Measurements from ENCODE around the gene APLP1. TPM values are rescaled to one million over a fixed set of nuclear protein-coding genes. Genes with fewer than 3 reads are reported as not detected.

Gene APLP1
- total and polyA plus RNA-seq, 2 of the 4 experiments (the other 2 are of a cell fraction) = 4.7 to 41.0 TPM

- no peak overlapping the region for H3K56ac ChIP-seq (ENCODE audit: extremely low read depth, insufficient read depth, low read length)
- no peak overlapping the region for H3K23ac ChIP-seq (ENCODE audit: low read depth, low read length)
- no peak overlapping the region for H3K4me2 ChIP-seq (ENCODE audit: low read depth, low read length)
- H3K4me1 ChIP-seq (ENCODE audit: control insufficient read depth, insufficient read depth, low read length) = no peaks in the 10 kb centered on the region
- ChIA-PET POLR2A (ENCODE audit: unreplicated experiment) (no interaction called here), CTCF (interaction anchor here (0.6 kb wide), 1 partner anchor 156 kb away, joined by 4 read pairs; no protein-coding TSS in a partner anchor)
- H2AK9ac ChIP-seq (replicated peaks; ENCODE audit: low read depth, low read length, poor library complexity) = no peak overlapping the region
- no peaks in the 10 kb centered on the region; the same call in 1 of the 2 replicates for H4K20me1 ChIP-seq (ENCODE audit: insufficient read depth, low read length)
- H4K91ac ChIP-seq (ENCODE audit: insufficient read depth, low read depth, low read length) = no peak overlapping the region
- H3K9me1 ChIP-seq (ENCODE audit: insufficient read depth, low read length) = no peaks in the 10 kb centered on the region
- 100% methylated on average over 2 of the region's 5 CpGs; no CpG with 5 or more reads in 1 of the 2 experiments for WGBS, 2 experiments (ENCODE audit: extremely low coverage in 2 of 2, insufficient read length in 1 of 2)
- no peak overlapping the region for H4K8ac ChIP-seq (ENCODE audit: low read depth in 2 of 2, low read length in 2 of 2)
- no TSS peak for BruUV-seq (replicated peaks)
- H3K4ac ChIP-seq (ENCODE audit: low read depth, low read length) = no peak overlapping the region
- H3K27ac ChIP-seq (ENCODE audit: insufficient read depth, low read length) = no peak overlapping the region
- no peak for TF ChIP-seq USF2 (IDR thresholded peaks at IDR 0.05; ENCODE audit: low read depth, low read length)
- TF ChIP-seq FOS (IDR thresholded peaks at IDR 0.05; ENCODE audit: low read depth, low read length) = no peak
- H3K18ac ChIP-seq (ENCODE audit: low read depth, low read length) = no peak overlapping the region
- H3K9me3 ChIP-seq (ENCODE audit: control insufficient read depth, insufficient read depth, low read length) = no peaks in the 10 kb centered on the region
- no peaks in the 10 kb centered on the region for H3K27me3 ChIP-seq (ENCODE audit: control insufficient read depth, insufficient read depth, low read length)
- no peak overlapping the region for H2BK20ac ChIP-seq (ENCODE audit: low read depth, low read length)
- no peak overlapping the region for H3K9ac ChIP-seq (ENCODE audit: low read depth, low read length)
- H2BK15ac ChIP-seq (ENCODE audit: low read depth, low read length) = no peak overlapping the region
- H4K5ac ChIP-seq (ENCODE audit: low read depth, low read length) = no peak overlapping the region
- H3K79me1 ChIP-seq (ENCODE audit: low read depth in 1 of 2, low read length in 2 of 2) = peaks cover 0 to 4% of the 10 kb centered on the region in 2 experiments; a peak in 1 of 4 replicates
- in situ Hi-C loops (cut with MboI; ENCODE audit: low sequenced_read_pairs) (loop anchor here (5.0 kb wide), 1 partner anchor 45 kb away; no protein-coding TSS in a partner anchor), dilution Hi-C loops (cut with HindIII; ENCODE audit: low sequenced_read_pairs, unreplicated experiment) (no loop called here), intact Hi-C loops (cut with micrococcal nuclease) (no loop called here)
- no peak overlapping the region for H3K14ac ChIP-seq (replicated peaks; ENCODE audit: low read depth, low read length)
- no peak overlapping the region for H2BK120ac ChIP-seq (ENCODE audit: low read depth, low read length)
- H3K36me3 ChIP-seq (ENCODE audit: control insufficient read depth, insufficient read depth, low read length) = peaks cover 30% of the 10 kb centered on the region
- no peak for DNase-seq
- H3K4me3 ChIP-seq (ENCODE audit: insufficient read depth, low read depth, low read length) = no peak overlapping the region
- H2AFZ ChIP-seq (replicated peaks; ENCODE audit: low read length, poor library complexity) = no peak overlapping the region
- H2BK5ac ChIP-seq (ENCODE audit: low read depth, low read length, poor library complexity, severe bottlenecking) = no peak overlapping the region
- no peak overlapping the region for H2AK5ac ChIP-seq (ENCODE audit: low read depth, low read length)
- no peak for ATAC-seq (ENCODE audit: low read depth)
Measured at GRCh38 chr19:35887197-35887596, 18.8 kb downstream of the APLP1 start.

All from IMR-90 (cell line).